SU-DHL-6 (cell line): ENCODE measurements around the gene ZC3H7B.

Source experiments
- CTCF ChIP-seq: fragments of 200-600 bp; sonication (generic); IDR thresholded peaks from one replicate; pipeline ENCODE4 v1.5.1; 2017; ENCODE audit warnings: antibody characterized with exemption, mild to moderate bottlenecking, low read length, moderate library complexity; ENCODE audit not compliant: insufficient read depth, poor library complexity, severe bottlenecking
- EZH2phosphoT487 ChIP-seq: fragments of 200-600 bp; sonication (generic), shearing (Covaris generic); conservative IDR thresholded peaks from 2 replicates; pipeline ENCODE4 v1.6.1; 2018; ENCODE audit warnings: mild to moderate bottlenecking, antibody characterized with exemption, low read length, moderate library complexity, mixed read lengths

GRCh38 chr22:41285820-41286638, 15.3 kb upstream of the ZC3H7B start, which contains the start of gene RANGAP1:
- no peak for TF ChIP-seq EZH2phosphoT487
- no peak for TF ChIP-seq CTCF
